HepG2 (cell line): ENCODE data around the gene NBPF3. TPM values are rescaled to one million over a fixed set of nuclear protein-coding genes. Genes with fewer than 3 reads are reported as not detected.

ENCODE experiments used
- ATAC-seq: fragments of 200-7000 bp; cut with Tn5 transposase; 3 replicates; pipeline ENCODE4 v1.9.1; 2020; ENCODE audit warnings: mild to moderate bottlenecking, moderate library complexity
- BruUV-seq: library from RNA; stranded (reverse); fragments of 400-500 nt; replicated peaks from 2 replicates; lab custom pipeline; 2021; lab: Mats Ljungman, UMichigan
- CTCF ChIA-PET: fragments of 300-600 bp; formaldehyde crosslinking; extraction: SDS; loops from one replicate; lab custom pipeline; 2021; ENCODE audit warnings: low total read pairs, inconsistent platforms, low intra/inter-chr PET ratio; lab: Yijun Ruan, JAX
- POLR2A ChIA-PET: fragments of 350-600 bp; sonication (Branson Sonifier 250); formaldehyde crosslinking; loops from one replicate; lab custom pipeline; 2020; ENCODE audit warnings: antibody characterized with exemption, inconsistent platforms; lab: Yijun Ruan, JAX
- DNase-seq: peaks from one replicate; pipeline ENCODE4 v3.0.0-alpha.2; 2015; ENCODE audit warnings: low spot score
- FAIRE-seq: peaks from 3 replicates; lab custom pipeline; 2011; peaks lifted over from hg19 to GRCh38; lab: Jason Lieb, UNC
- H2AFZ ChIP-seq: one replicate; pipeline ENCODE4 v1.6.1; 2011; ENCODE audit warnings: low read length, inconsistent platforms
- H3K27ac ChIP-seq: fragments of 300-600 bp; 3 replicates; pipeline ENCODE4 v1.8.0; 2011; ENCODE audit warnings: mixed run types, mild to moderate bottlenecking, mixed read lengths, low read length, inconsistent platforms; ENCODE audit not compliant: insufficient read depth; ENCODE audit errors: extremely low read length
- H3K27me3 ChIP-seq, 2 experiments: fragments of 200-600 bp in 1 of 2; 2 replicates in 1 of 2; 3 replicates in 1 of 2; pipeline versions ENCODE4 v1.6.0 to v1.8.0; 2011; ENCODE audit warnings: low read length in 2 of 2, mild to moderate bottlenecking in 2 of 2, moderate library complexity in 2 of 2, inconsistent platforms in 1 of 2; ENCODE audit not compliant: insufficient read depth in 2 of 2, control insufficient read depth in 1 of 2
- H3K36me3 ChIP-seq, 2 experiments: fragments of 200-600 bp in 1 of 2; replicated peaks in 1 of 2; 2 replicates in 1 of 2; 3 replicates in 1 of 2; pipeline versions ENCODE4 v1.5.1 to v1.8.0; 2011; ENCODE audit warnings: low read length in 2 of 2, inconsistent platforms in 1 of 2; ENCODE audit not compliant: insufficient read depth in 2 of 2, control insufficient read depth in 1 of 2
- H3K4me1 ChIP-seq: 2 replicates; pipeline ENCODE4 v1.5.1; 2012; ENCODE audit warnings: low read length, inconsistent platforms; ENCODE audit not compliant: insufficient read depth
- H3K4me2 ChIP-seq: 2 replicates; pipeline ENCODE4 v1.6.0; 2011; ENCODE audit warnings: low read depth, low read length, inconsistent platforms
- H3K4me3 ChIP-seq, 3 experiments: fragments of 200-600 bp in 1 of 3; sonication (generic), shearing (Covaris generic) in 1 of 3; replicated peaks in 1 of 3; 2 replicates each; pipeline ENCODE4 v1.5.1; 2011 to 2016; ENCODE audit warnings: low read length in 3 of 3, inconsistent platforms in 2 of 3, low read depth in 2 of 3, mild to moderate bottlenecking in 2 of 3, control low read depth in 1 of 3, mixed read lengths in 1 of 3; ENCODE audit not compliant: insufficient read depth in 1 of 3
- H3K79me2 ChIP-seq: one replicate; pipeline ENCODE4 v1.6.1; 2011; ENCODE audit warnings: low read length, inconsistent platforms; ENCODE audit not compliant: insufficient read depth
- H3K9ac ChIP-seq: 2 replicates; pipeline ENCODE4 v1.6.0; 2011; ENCODE audit warnings: mild to moderate bottlenecking, low read depth, low read length, inconsistent platforms; ENCODE audit not compliant: insufficient read depth
- H3K9me3 ChIP-seq: 2 replicates; pipeline ENCODE4 v1.5.1; 2012; ENCODE audit warnings: mild to moderate bottlenecking, low read length
- H4K20me1 ChIP-seq: 2 replicates; pipeline ENCODE4 v1.6.0; 2011; ENCODE audit warnings: inconsistent platforms, mild to moderate bottlenecking, low read length, moderate library complexity; ENCODE audit not compliant: insufficient read depth
- ATRX ChIP-seq: sonication (generic); formaldehyde crosslinking; IDR thresholded peaks from 2 replicates; pipeline ENCODE4 v1.4.0; 2020; ENCODE audit warnings: missing genetic modification reagents, borderline replicate concordance
- FOSL1 ChIP-seq: sonication (generic); formaldehyde crosslinking; IDR thresholded peaks from 2 replicates; pipeline ENCODE4 v1.9.0; 2021; ENCODE audit warnings: missing genetic modification reagents, borderline replicate concordance
- HMGA1 ChIP-seq: sonication (generic); formaldehyde crosslinking; conservative IDR thresholded peaks from 2 replicates; pipeline ENCODE4 v1.4.0; 2020; ENCODE audit warnings: missing genetic modification reagents
- HOXA5 ChIP-seq: sonication (generic); formaldehyde crosslinking; IDR thresholded peaks from 2 replicates; pipeline ENCODE4 v1.4.0; 2020; ENCODE audit warnings: missing genetic modification reagents
- KDM1A ChIP-seq: IDR thresholded peaks from 2 replicates; pipeline ENCODE4 v1.6.1; 2016; ENCODE audit warnings: missing compliant biosample characterization
- KDM2A ChIP-seq: sonication (generic); formaldehyde crosslinking; IDR thresholded peaks from 2 replicates; pipeline ENCODE4 v1.4.0; 2020; ENCODE audit warnings: low read depth, missing genetic modification reagents, borderline replicate concordance
- MBNL3 ChIP-seq: fragments of 250-450 bp; sonication (Bioruptor Pico); conservative IDR thresholded peaks from 2 replicates; pipeline ENCODE4 v1.8.0; 2022; ENCODE audit warnings: mild to moderate bottlenecking, inconsistent platforms
- RAD51 ChIP-seq: fragments of 450-650 bp; IDR thresholded peaks from 2 replicates; pipeline ENCODE4 v1.6.1; 2016; ENCODE audit warnings: borderline replicate concordance
- SNAPC2 ChIP-seq: sonication (generic); formaldehyde crosslinking; IDR thresholded peaks from 2 replicates; pipeline ENCODE4 v1.8.1; 2022; ENCODE audit warnings: mild to moderate bottlenecking, missing genetic modification reagents
- ZFAT ChIP-seq: sonication (generic); formaldehyde crosslinking; conservative IDR thresholded peaks from 2 replicates; pipeline ENCODE4 v1.8.1; 2023; ENCODE audit warnings: missing genetic modification reagents, inconsistent platforms
- ZMYM3 ChIP-seq: sonication (generic); formaldehyde crosslinking; IDR thresholded peaks from 2 replicates; pipeline ENCODE4 v1.5.1; 2020; ENCODE audit warnings: mild to moderate bottlenecking, missing genetic modification reagents
- ZNF441 ChIP-seq: sonication (generic); formaldehyde crosslinking; IDR thresholded peaks from 2 replicates; pipeline ENCODE4 v1.7.0; 2021; ENCODE audit warnings: missing genetic modification reagents, borderline replicate concordance
- ZNF446 ChIP-seq: sonication (generic); formaldehyde crosslinking; IDR thresholded peaks from 2 replicates; pipeline ENCODE4 v1.5.0; 2020; ENCODE audit warnings: mild to moderate bottlenecking, missing genetic modification reagents
- ZNF547 ChIP-seq: sonication (generic); formaldehyde crosslinking; IDR thresholded peaks from 2 replicates; pipeline ENCODE4 v1.5.1; 2020; ENCODE audit warnings: mild to moderate bottlenecking, missing genetic modification reagents
- ZNF557 ChIP-seq: sonication (generic); formaldehyde crosslinking; IDR thresholded peaks from 2 replicates; pipeline ENCODE4 v1.4.0; 2020; ENCODE audit warnings: missing genetic modification reagents
- ZNF672 ChIP-seq: sonication (generic); formaldehyde crosslinking; IDR thresholded peaks from 2 replicates; pipeline ENCODE4 v1.8.1; 2022; ENCODE audit warnings: missing genetic modification reagents
- WGBS: methylation state at CpG from one replicate; pipeline ENCODE4 v1.1.6; 2017; ENCODE audit warnings: low lambda C conversion rate; 5-methylcytosine and 5-hydroxymethylcytosine counted together
- in situ Hi-C: cut with HindIII; loops from 2 replicates; pipeline ENCODE4 v1.10.0; 2017; ENCODE audit warnings: low pct_unique_long_range_greater_than_20kb; ENCODE audit not compliant: extremely low pct_ligation_motif_present
- intact Hi-C: fragments of 100-400 bp; cut with micrococcal nuclease; formaldehyde crosslinking; loops from one replicate; pipeline ENCODE4 v1.10.0; 2022; ENCODE audit not compliant: unreplicated experiment
- polyA plus RNA-seq, 8 experiments: library from polyadenylated mRNA; depleted of rRNA in 3 of 8; stranded (reverse) in 7 of 8; unstranded in 1 of 8; fragments of >200 nt; fragmentation: Illumina TruSeq in 4 of 8; extraction: Trizol in 4 of 8; gene quantifications; 2 replicates each; pipeline versions ENCODE4 v1.2.1 to v1.2.3, GENCODE V29; 2011 to 2016; ENCODE audit warnings: low read depth in 4 of 8, missing spikeins in 1 of 8, mixed read lengths in 1 of 8; ENCODE audit not compliant: insufficient read depth in 1 of 8
- total RNA-seq, 5 experiments: library from RNA; depleted of rRNA; stranded (reverse); fragments of >200 nt; fragmentation: Illumina TruSeq; extraction: Trizol; gene quantifications; 2 replicates each; pipeline ENCODE4 v1.2.3, GENCODE V29; 2016; ENCODE audit warnings: low read depth in 1 of 5
- TF ChIP-seq, protein P1 (sequence below): fragments of 450-650 bp; IDR thresholded peaks from 2 replicates; pipeline ENCODE4 v1.6.1; 2016
- TF ChIP-seq, protein P2 (sequence below): sonication (generic); formaldehyde crosslinking; IDR thresholded peaks from 2 replicates; pipeline ENCODE4 v1.8.1; 2023; ENCODE audit warnings: missing genetic modification reagents, mild to moderate bottlenecking, borderline replicate concordance

Gene NBPF3
- total and polyA plus RNA-seq, 2 of the 13 experiments (the other 11 are each of a cell fraction or from before 2014, with no cell fraction given), result 3.5 to 4.9 TPM

DNA sequence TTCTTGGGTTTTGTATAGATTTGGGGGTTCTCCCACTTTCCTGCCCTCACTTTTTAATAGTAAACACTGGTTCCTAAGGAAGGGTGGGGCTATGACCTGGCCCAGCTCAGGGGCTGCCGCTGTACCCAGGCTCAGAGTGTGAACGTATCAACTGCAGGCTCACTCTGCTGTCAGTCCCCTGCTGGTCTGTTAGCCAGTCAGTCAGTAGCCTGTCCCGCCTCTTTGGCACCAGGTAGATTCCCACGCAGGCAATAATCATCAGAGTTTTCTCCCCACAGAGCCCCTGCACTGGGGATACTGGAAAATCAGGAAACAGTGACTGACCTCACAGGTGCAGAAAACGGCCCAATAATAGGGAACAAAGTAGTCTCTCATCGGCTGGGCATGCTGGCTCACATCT lies 54.3 kb downstream of the NBPF3 start:
- CTCF ChIA-PET, result no interaction called here
- no peak for DNase-seq
- 23% methylated on average over 5 of the region's 6 CpGs for WGBS
- TF ChIP-seq ZNF672 (no peak), RAD51 (no peak), ATRX (no peak), KDM2A (CRISPR knock-in tag) (no peak), ZFAT (no peak), HOXA5 (CRISPR knock-in tag) (no peak), ZNF547 (CRISPR knock-in tag) (no peak), ZNF441 (no peak), MBNL3 (CRISPR knock-in tag) (no peak), SNAPC2 (no peak), ZNF557 (CRISPR knock-in tag) (no peak), HMGA1 (CRISPR knock-in tag) (no peak), KDM1A (CRISPR knock-in tag) (no peak), ZMYM3 (CRISPR knock-in tag) (no peak), FOSL1 (CRISPR knock-in tag) (no peak), ZNF446 (CRISPR knock-in tag) (no peak)
- TF ChIP-seq, protein P1, sequence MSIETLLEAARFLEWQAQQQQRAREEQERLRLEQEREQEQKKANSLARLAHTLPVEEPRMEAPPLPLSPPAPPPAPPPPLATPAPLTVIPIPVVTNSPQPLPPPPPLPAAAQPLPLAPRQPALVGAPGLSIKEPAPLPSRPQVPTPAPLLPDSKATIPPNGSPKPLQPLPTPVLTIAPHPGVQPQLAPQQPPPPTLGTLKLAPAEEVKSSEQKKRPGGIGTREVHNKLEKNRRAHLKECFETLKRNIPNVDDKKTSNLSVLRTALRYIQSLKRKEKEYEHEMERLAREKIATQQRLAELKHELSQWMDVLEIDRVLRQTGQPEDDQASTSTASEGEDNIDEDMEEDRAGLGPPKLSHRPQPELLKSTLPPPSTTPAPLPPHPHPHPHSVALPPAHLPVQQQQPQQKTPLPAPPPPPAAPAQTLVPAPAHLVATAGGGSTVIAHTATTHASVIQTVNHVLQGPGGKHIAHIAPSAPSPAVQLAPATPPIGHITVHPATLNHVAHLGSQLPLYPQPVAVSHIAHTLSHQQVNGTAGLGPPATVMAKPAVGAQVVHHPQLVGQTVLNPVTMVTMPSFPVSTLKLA, result no peak
- TF ChIP-seq, protein P2, sequence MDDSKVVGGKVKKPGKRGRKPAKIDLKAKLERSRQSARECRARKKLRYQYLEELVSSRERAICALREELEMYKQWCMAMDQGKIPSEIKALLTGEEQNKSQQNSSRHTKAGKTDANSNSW (CRISPR knock-in tag), result no peak
- TF ChIP-seq, all 625 proteins: peak for 0
- Histone ChIP-seq H3K27ac (no peak overlapping the region), H3K27me3 (peaks cover 0 to 3% of the 10 kb centered on the region in 2 experiments; a peak in 1 of 5 replicates), H3K4me3 (no peak overlapping the region), H3K4me2 (no peak overlapping the region), H4K20me1 (no peaks in the 10 kb centered on the region), H3K4me1 (peaks cover 15% of the 10 kb centered on the region), H2AFZ (no peak overlapping the region), H3K9me3 (no peaks in the 10 kb centered on the region), H3K9ac (no peak overlapping the region), H3K36me3 (no peaks in the 10 kb centered on the region), H3K79me2 (no peaks in the 10 kb centered on the region)
- no TSS peak for BruUV-seq
- intact Hi-C loops, result loop anchor here (10.0 kb wide), 1 partner anchor 259 kb away; no protein-coding TSS in a partner anchor
- ATAC-seq (no peak), FAIRE-seq (no peak)
- in situ Hi-C loops, result loop anchor here (5.0 to 25.0 kb wide), 2 partner anchors 122 to 257 kb away; no protein-coding TSS in a partner anchor
- POLR2A ChIA-PET, result no interaction called here
